Mucosa of stomach (tissue), 1 donor: ENCODE data around the gene FUCA1.

ENCODE experiments used
- H3K27me3 ChIP-seq: one replicate; pipeline ENCODE4 v1.7.0; 2013; ENCODE audit warnings: mild to moderate bottlenecking, low read length; ENCODE audit not compliant: control insufficient read depth, insufficient read depth
- H3K36me3 ChIP-seq: one replicate; pipeline ENCODE4 v1.7.0; 2013; ENCODE audit warnings: low read length; ENCODE audit not compliant: control insufficient read depth, insufficient read depth
- H3K4me1 ChIP-seq: one replicate; pipeline ENCODE4 v1.7.0; 2013; ENCODE audit warnings: mild to moderate bottlenecking, low read length; ENCODE audit not compliant: control insufficient read depth, insufficient read depth
- H3K4me3 ChIP-seq: one replicate; pipeline ENCODE4 v1.7.0; 2013; ENCODE audit warnings: low read length
- H3K9ac ChIP-seq: one replicate; pipeline ENCODE4 v1.7.0; 2013; ENCODE audit warnings: mild to moderate bottlenecking, low read length, moderate library complexity
- H3K9me3 ChIP-seq: one replicate; pipeline ENCODE4 v1.7.0; 2013; ENCODE audit warnings: mild to moderate bottlenecking, low read length, moderate library complexity; ENCODE audit not compliant: control insufficient read depth
- donor health status: Pancreatic carcinoma.

Gene FUCA1

GRCh38 chr1:23796466-23797271, 71.4 kb downstream of the FUCA1 start:
- Histone ChIP-seq H3K36me3 (peaks cover 21% of the 10 kb centered on the region), H3K4me3 (no peak overlapping the region), H3K4me1 (peaks cover 65% of the 10 kb centered on the region), H3K9me3 (no peaks in the 10 kb centered on the region), H3K9ac (peak overlapping the region; percentile 88), H3K27me3 (no peaks in the 10 kb centered on the region)

GRCh38 chr1:23795676-23796465, 72.2 kb downstream of the FUCA1 start:
- Histone ChIP-seq H3K36me3 (peaks cover 21% of the 10 kb centered on the region), H3K27me3 (no peaks in the 10 kb centered on the region), H3K9ac (no peak overlapping the region), H3K4me1 (peaks cover 61% of the 10 kb centered on the region), H3K4me3 (no peak overlapping the region), H3K9me3 (no peaks in the 10 kb centered on the region)
